ENCODE measurements around the gene MT1E. TPM values are rescaled to one million over a fixed set of nuclear protein-coding genes. Genes with fewer than 3 reads are reported as not detected.
A peak's percentile ranks its signal among the peaks of the same experiment; 100 is the strongest.

MT1E gene
- total RNA-seq, 2 donors from 2014 or later, result 106 to 214 TPM

- DNase-seq (ENCODE audit: low spot score), result no peak
- Histone ChIP-seq H3K36me3 (no peaks in the 10 kb centered on the region), H3K9me3 (no peaks in the 10 kb centered on the region), H3K27me3 (replicated peaks; ENCODE audit: insufficient read depth) (no peaks in the 10 kb centered on the region), H3K4me1 (ENCODE audit: control insufficient read depth in 1 of 2, low read depth in 2 of 2) (peaks cover 2 to 24% of the 10 kb centered on the region in 2 donors), H3K27ac (no peak overlapping the region), H3K4me3 (no peak overlapping the region)
- no peak for ATAC-seq (ENCODE audit: insufficient number of reproducible peaks, low FRiP score, low read depth)
- no peak for TF ChIP-seq CTCF (IDR thresholded peaks at IDR 0.05)
Measured at GRCh38 chr16:56630134-56630533, 4.6 kb downstream of the MT1E start.

DNA sequence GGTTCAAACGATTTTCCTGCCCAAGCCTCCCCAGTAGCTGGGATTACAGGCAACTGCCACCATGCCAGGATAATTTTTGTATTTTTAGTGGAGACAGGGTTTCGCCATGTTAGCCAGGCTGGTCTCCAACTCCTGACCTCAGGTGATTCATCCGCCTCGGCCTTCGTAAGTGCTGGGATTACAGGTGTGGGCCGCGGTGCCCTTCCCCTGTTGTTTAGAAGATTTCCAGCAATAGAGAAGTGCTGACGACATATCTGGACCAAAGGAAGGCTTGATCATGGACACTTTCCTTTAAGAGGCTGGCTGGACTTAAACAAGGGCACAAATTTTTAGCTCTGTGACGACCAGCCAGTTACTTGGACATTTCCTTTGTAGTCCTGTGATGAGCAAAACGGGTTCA, 5.6 kb downstream of the MT1E start:
- Histone ChIP-seq H3K27me3 (replicated peaks; ENCODE audit: insufficient read depth) (no peaks in the 10 kb centered on the region), H3K36me3 (no peaks in the 10 kb centered on the region), H3K9me3 (no peaks in the 10 kb centered on the region), H3K4me1 (ENCODE audit: control insufficient read depth in 1 of 2, low read depth in 2 of 2) (peaks cover 5 to 32% of the 10 kb centered on the region in 2 donors), H3K27ac (peak overlapping the region; percentile 85 to 86), H3K4me3 (no peak overlapping the region)
- DNase-seq (ENCODE audit: low spot score) (no peak), ATAC-seq (ENCODE audit: insufficient number of reproducible peaks, low FRiP score, low read depth) (no peak)
- TF ChIP-seq CTCF (IDR thresholded peaks at IDR 0.05), result no peak

DNA sequence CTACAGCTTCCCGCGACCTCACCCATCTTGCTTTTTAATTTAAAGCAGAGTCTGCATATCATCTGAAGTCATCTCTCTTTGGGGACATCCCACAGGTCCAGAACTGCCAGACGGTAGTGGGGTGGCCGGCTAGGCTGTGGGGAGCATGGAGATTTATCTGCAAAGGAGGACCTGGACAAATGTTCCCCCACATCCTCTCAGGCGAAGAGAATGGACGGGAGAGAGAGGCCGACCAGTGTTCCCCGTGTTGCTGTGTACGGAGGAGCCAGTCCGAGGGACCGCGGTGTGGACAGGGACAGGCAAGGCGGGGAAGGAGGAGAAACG, 6.2 kb downstream of the MT1E start:
- no peak for TF ChIP-seq CTCF (IDR thresholded peaks at IDR 0.05)
- Histone ChIP-seq H3K4me3 (peak overlapping the region; percentile 77), H3K36me3 (no peaks in the 10 kb centered on the region), H3K27me3 (replicated peaks; ENCODE audit: insufficient read depth) (no peaks in the 10 kb centered on the region), H3K27ac (peak overlapping the region; percentile 85 to 86), H3K4me1 (ENCODE audit: control insufficient read depth in 1 of 2, low read depth in 2 of 2) (peaks cover 5 to 30% of the 10 kb centered on the region in 2 donors), H3K9me3 (no peaks in the 10 kb centered on the region)
- ATAC-seq (ENCODE audit: insufficient number of reproducible peaks, low FRiP score, low read depth) (no peak), DNase-seq (ENCODE audit: low spot score) (no peak)

DNA sequence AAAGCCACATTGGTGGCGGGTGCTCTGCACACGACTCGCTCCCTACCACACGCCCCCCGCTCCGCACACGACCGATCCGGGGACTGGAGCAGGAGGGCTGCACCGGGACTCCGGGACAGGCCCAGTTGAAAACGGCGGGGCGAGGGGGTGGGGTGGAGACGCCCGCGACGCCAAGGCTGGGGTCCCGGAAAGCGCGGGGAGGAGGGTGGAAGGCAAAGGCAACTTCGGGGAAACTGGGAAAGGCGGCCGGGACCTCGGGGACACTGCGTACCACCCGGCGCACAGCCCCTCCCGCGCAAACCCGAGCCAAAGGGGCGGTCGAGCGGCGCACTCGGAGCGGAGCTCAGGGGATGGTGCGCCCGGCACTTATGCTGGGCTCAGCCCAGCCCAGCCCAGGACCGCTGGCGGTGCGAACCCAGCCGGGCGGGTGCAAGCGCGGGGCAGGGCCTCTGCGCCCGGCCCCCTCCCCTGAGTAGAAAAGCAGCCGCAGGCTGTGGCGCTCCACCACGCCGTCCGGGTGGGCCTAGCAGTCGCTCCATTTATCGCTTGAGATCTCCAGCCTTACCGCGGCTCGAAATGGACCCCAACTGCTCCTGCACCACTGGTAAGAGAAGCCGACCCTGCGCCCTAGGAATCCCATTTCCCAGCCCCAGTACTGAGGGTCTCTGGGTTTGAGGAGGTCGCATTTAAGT, 6.7 kb downstream of the MT1E start, which contains the start of gene MT1M:
MT1M (plus strand) TSS at position 504 of the 692 bp plus-strand sequence; CDS start at position 577, 73 bp downstream.
- H3K9me3 ChIP-seq, result no peaks in the 10 kb centered on the region
- H3K4me1 ChIP-seq (ENCODE audit: control insufficient read depth in 1 of 2, low read depth in 2 of 2), result peaks cover 5 to 26% of the 10 kb centered on the region in 2 donors
- DNase-seq (ENCODE audit: low spot score) (no peak), ATAC-seq (ENCODE audit: insufficient number of reproducible peaks, low FRiP score, low read depth) (peak; percentile 50)
- H3K27me3 ChIP-seq (replicated peaks; ENCODE audit: insufficient read depth), result no peaks in the 10 kb centered on the region
- H3K4me3 ChIP-seq, result peak within 1 kb of the TSS; percentile 77
- no peaks in the 10 kb centered on the region for H3K36me3 ChIP-seq
- peak within 1 kb of the TSS; percentile 85 to 86 for H3K27ac ChIP-seq
- no peak for TF ChIP-seq CTCF (IDR thresholded peaks at IDR 0.05)

DNA sequence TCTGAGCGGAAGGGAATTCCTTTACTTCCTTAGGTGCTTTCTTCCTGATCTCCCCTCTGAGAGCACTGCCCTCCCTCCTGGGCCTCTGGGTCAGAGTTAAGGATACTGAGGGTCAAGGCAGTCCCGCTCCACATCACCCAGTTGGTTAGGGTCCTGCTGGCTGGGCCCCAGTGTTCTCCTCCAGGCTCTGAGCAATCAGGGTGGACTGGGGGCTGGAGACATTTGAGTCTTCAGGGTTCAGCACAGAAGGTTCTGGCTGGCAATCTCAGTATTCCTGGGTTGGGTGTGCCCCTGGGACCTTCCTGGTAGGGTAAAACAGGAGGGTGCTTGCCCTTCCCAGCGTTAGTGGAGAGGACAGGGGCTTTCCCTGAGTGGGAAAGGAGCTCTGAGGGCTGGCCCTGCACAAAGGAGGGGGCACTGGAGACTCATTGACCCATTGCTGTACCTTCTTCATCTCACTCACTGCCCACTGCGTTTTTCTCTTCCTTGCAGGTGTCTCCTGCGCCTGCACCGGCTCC, 7.3 kb downstream of the MT1E start:
- Histone ChIP-seq H3K4me1 (ENCODE audit: control insufficient read depth in 1 of 2, low read depth in 2 of 2) (peaks cover 5 to 26% of the 10 kb centered on the region in 2 donors), H3K36me3 (no peaks in the 10 kb centered on the region), H3K9me3 (no peaks in the 10 kb centered on the region), H3K27ac (peak overlapping the region; percentile 85 to 86), H3K4me3 (peak overlapping the region; percentile 77), H3K27me3 (replicated peaks; ENCODE audit: insufficient read depth) (no peaks in the 10 kb centered on the region)
- ATAC-seq (ENCODE audit: insufficient number of reproducible peaks, low FRiP score, low read depth) (no peak), DNase-seq (ENCODE audit: low spot score) (no peak)
- TF ChIP-seq CTCF (IDR thresholded peaks at IDR 0.05), result no peak
